ENCODE data around the gene OR4D1. TPM values are rescaled to one million over a fixed set of nuclear protein-coding genes. Genes with fewer than 3 reads are reported as not detected.

OR4D1 gene
- total and polyA plus RNA-seq, 9 of the 15 experiments (the other 6 are each of a cell fraction or from before 2014, with no cell fraction given) = not detected

DNA sequence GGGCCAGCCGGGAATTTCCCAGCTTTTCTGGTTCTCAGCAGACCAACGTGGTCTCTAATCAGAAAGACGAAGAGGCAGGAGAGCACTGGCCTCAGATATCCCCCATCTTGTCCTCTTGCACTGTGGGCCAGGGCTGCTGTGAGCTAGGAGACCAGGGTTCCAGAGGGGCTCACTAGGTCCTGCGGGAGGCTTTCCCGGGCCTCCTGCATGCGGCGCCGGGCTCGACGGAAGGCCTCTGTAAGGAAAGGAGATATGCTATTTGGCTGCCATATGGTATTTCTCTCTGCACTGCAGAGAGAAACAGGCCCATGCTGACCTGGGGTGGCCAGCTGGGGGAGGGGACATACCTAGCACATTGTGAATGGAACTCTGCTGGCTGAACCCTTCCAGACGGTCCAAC lies 57.8 kb downstream of the OR4D1 start (continued):
- TF ChIP-seq, protein P1, sequence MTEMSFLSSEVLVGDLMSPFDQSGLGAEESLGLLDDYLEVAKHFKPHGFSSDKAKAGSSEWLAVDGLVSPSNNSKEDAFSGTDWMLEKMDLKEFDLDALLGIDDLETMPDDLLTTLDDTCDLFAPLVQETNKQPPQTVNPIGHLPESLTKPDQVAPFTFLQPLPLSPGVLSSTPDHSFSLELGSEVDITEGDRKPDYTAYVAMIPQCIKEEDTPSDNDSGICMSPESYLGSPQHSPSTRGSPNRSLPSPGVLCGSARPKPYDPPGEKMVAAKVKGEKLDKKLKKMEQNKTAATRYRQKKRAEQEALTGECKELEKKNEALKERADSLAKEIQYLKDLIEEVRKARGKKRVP (CRISPR knock-in tag; IDR thresholded peaks at IDR 0.05) = no peak
- TF ChIP-seq MEIS2 (IDR thresholded peaks at IDR 0.05; ENCODE audit: partially characterized antibody) (no peak), RB1 (IDR thresholded peaks at IDR 0.05; ENCODE audit: low read depth) (no peak)

DNA sequence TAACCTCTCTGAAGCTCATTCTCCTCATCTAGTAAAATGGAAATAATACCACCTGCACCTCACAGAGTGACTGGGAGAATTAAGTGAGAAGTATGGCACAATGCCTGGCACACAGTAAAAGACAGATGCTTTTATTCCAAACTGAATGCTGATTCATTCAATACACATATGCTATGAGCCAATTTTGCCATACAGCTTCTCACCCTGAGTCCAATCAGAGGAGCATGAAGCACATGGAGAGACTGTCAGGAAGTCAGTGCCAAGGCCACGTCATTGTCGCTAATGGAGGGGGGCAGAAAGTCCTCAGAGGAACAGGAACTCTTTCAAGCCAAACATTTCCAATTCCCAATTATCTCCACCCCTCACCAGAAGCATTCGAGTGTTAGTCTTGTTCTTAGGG lies 59.3 kb downstream of the OR4D1 start:
- Histone ChIP-seq H3K79me2 (ENCODE audit: control insufficient read depth, insufficient read depth, low read length) (no peaks in the 10 kb centered on the region), H3K36me3 (ENCODE audit: control insufficient read depth, insufficient read depth, low read length) (peaks cover 46% of the 10 kb centered on the region; the same call in 2 of the 3 replicates), H3K4me2 (ENCODE audit: insufficient read depth, low read length) (no peak overlapping the region), H3K4me3 (no peak overlapping the region), H3K27ac (ENCODE audit: extremely low read depth, low read depth, low read length) (no peak overlapping the region), H3K9ac (ENCODE audit: insufficient read depth in 1 of 2, low read depth in 2 of 2, low read length in 2 of 2) (no peak overlapping the region), H3K9me1 (ENCODE audit: control insufficient read depth, insufficient read depth, low read length) (no peaks in the 10 kb centered on the region), H2AFZ (ENCODE audit: low read depth, low read length) (no peak overlapping the region), H4K20me1 (replicated peaks; ENCODE audit: control insufficient read depth, insufficient read depth, low read length) (no peaks in the 10 kb centered on the region), H3K9me3 (replicated peaks; ENCODE audit: control insufficient read depth, insufficient read depth, low read depth, low read length) (no peaks in the 10 kb centered on the region), H3K27me3 (ENCODE audit: control insufficient read depth in 2 of 2, insufficient read depth in 2 of 2, low read length in 2 of 2) (no peaks in the 10 kb centered on the region), H3K4me1 (replicated peaks in 1 of 2; ENCODE audit: control insufficient read depth in 2 of 2, insufficient read depth in 2 of 2, low read length in 2 of 2) (no peaks in the 10 kb centered on the region)
- POLR2A ChIA-PET = no interaction called here
- TF ChIP-seq NFIX (CRISPR knock-in tag; IDR thresholded peaks at IDR 0.05; ENCODE audit: low read depth) (no peak), SP1 (CRISPR knock-in tag; IDR thresholded peaks at IDR 0.05) (no peak), MED1 (CRISPR knock-in tag; IDR thresholded peaks at IDR 0.05; ENCODE audit: borderline replicate concordance) (no peak), BCL6 (CRISPR knock-in tag; IDR thresholded peaks at IDR 0.05) (no peak), TRIM28 (IDR thresholded peaks at IDR 0.05) (no peak), ZBED1 (IDR thresholded peaks at IDR 0.05) (no peak), YY1 (IDR thresholded peaks at IDR 0.05; ENCODE audit: borderline replicate concordance in 1 of 3, control insufficient read depth in 1 of 3, extremely low read depth in 1 of 3, insufficient read depth in 3 of 3, insufficient read length in 1 of 3, insufficient replicate concordance in 2 of 3, low read depth in 1 of 3, low read length in 2 of 3) (no peak), NCOA2 (IDR thresholded peaks at IDR 0.05; ENCODE audit: partially characterized antibody in 2 of 2) (no peak), E2F3 (CRISPR knock-in tag; IDR thresholded peaks at IDR 0.05) (no peak), ZNF24 (IDR thresholded peaks at IDR 0.05) (no peak), JUNB (CRISPR knock-in tag; conservative IDR thresholded peaks at IDR 0.05) (no peak)
- TF ChIP-seq, protein P2, sequence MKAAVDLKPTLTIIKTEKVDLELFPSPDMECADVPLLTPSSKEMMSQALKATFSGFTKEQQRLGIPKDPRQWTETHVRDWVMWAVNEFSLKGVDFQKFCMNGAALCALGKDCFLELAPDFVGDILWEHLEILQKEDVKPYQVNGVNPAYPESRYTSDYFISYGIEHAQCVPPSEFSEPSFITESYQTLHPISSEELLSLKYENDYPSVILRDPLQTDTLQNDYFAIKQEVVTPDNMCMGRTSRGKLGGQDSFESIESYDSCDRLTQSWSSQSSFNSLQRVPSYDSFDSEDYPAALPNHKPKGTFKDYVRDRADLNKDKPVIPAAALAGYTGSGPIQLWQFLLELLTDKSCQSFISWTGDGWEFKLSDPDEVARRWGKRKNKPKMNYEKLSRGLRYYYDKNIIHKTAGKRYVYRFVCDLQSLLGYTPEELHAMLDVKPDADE (conservative IDR thresholded peaks at IDR 0.05; ENCODE audit: control insufficient read depth, low read depth, low read length) = no peak
- FAIRE-seq (no peak), ATAC-seq (no peak), DNase-seq (ENCODE audit: extremely low read depth in 1 of 4, low spot score in 3 of 4) (no peak)
- CTCF ChIA-PET (ENCODE audit: low intra/inter-chr PET ratio) = no interaction called here
- 83% methylated on average over 3 of the region's 3 CpGs for WGBS (ENCODE audit: insufficient coverage, low coverage, missing lambda C conversion rate)
- intact Hi-C loops (cut with micrococcal nuclease) (no loop called here), in situ Hi-C loops (cut with MboI) (no loop called here)
- BruUV-seq (replicated peaks) = no TSS peak
